ENCODE measurements around the gene PLCD3.
A peak's percentile ranks its signal among the peaks of the same experiment; 100 is the strongest.

The PLCD3 gene

DNA sequence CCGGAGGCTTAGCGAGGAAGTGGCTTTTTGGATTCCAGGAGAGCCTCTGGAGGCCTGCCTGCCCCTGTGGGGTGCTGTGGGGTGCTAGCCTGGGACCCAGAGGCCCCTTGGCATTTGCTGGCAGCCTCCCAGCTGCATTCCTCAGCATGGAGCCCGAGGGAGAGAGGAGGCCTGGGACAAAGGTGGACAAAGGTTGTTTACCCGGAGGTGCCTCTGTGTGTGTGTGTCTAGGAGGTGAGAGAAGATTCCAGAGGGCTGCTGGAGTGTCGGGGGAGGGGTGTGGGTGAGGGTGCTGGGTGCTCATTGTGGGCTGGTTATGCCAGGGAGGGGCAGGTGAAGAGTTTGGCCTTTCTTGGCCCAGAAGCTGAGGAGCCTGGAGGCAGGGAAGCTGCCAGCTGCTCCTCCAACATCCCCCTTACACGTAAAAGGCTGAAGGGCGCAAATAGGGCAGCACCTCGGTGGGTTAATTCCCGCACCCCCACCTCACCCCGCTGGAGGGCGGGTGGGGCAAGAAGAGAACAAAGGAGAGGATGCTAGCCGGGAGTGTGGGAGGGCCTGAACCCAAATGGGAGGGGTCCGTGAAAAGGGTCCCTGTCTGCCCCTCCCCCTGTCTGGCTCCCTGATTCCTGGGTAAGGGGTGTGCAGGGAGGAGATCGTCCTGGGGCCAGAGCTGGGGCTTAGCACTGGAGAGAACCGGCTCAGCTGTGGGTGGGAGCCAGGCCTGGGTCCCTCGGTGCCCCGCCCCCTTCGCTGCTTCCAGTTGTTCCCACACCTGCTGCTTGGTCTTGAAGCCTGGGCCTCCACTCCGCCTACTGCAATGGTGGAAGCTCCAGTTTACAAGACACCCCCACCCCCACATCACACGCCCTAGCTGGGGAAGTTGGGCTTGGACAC, 39.3 kb upstream of the PLCD3 start:
- peaks cover 49% of the 10 kb centered on the region for H3K4me1 Mint-ChIP-seq
- no peak for TF ChIP-seq CTCF (IDR thresholded peaks at IDR 0.05; ENCODE audit: unreplicated experiment in 3 of 3)
- H3K36me3 Mint-ChIP-seq (ENCODE audit: low read depth) = peaks cover 19% of the 10 kb centered on the region
- no peaks in the 10 kb centered on the region for H3K9me3 Mint-ChIP-seq
- peak overlapping the region; percentile 50 to 71 (median 61) for H3K4me3 Mint-ChIP-seq
- peak overlapping the region; percentile 99 for H3K27ac Mint-ChIP-seq
- H3K27me3 Mint-ChIP-seq (ENCODE audit: low read depth) = no peaks in the 10 kb centered on the region

- Mint-ChIP-seq H3K4me1 (peaks cover 48% of the 10 kb centered on the region), H3K27ac (peak overlapping the region; percentile 99), H3K27me3 (ENCODE audit: low read depth) (no peaks in the 10 kb centered on the region), H3K4me3 (peak overlapping the region in 2 of 3 experiments; percentile 42 to 61), H3K36me3 (ENCODE audit: low read depth) (peaks cover 23% of the 10 kb centered on the region), H3K9me3 (no peaks in the 10 kb centered on the region)
- no peak for TF ChIP-seq CTCF (IDR thresholded peaks at IDR 0.05; ENCODE audit: unreplicated experiment in 3 of 3)
These were observed 38.6 kb upstream of the PLCD3 start for GRCh38 chr17:45170931-45171337.

DNA sequence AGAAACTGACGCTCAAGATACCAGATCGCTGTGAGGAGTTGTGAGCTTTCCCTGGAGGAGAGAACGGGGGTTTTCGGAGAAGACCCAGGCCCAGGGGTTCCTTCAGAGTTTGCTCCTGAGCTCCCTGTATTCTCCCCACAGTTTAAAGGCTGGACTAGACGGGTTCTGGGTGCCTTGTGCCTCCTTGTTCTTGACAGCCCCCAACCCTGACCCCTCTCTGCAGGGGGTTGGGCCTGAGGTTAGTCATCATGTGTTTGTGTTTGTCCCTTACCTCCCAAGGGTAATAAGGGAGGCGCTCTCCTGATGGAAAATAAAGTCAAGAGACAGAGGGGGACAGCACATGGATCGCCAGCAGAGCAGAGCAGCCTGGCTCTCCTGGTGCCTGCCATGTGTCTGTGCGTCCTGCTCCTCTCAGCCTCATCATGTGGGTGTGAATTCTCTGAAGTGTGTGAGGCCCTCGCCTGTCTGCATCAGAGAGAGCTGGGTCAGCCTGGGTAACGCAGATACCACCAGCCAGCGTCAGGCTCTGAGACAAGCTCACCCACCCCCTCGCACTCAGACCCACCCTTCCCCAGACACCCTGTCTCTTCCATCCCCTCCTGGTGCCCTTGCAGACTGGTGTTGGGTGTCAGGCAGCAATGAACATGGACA, 38.1 kb upstream of the PLCD3 start:
- Mint-ChIP-seq H3K4me1 (peaks cover 45% of the 10 kb centered on the region), H3K9me3 (no peaks in the 10 kb centered on the region), H3K4me3 (no peak overlapping the region), H3K27me3 (ENCODE audit: low read depth) (no peaks in the 10 kb centered on the region), H3K27ac (peak overlapping the region; percentile 99), H3K36me3 (ENCODE audit: low read depth) (peaks cover 24% of the 10 kb centered on the region)
- no peak for TF ChIP-seq CTCF (IDR thresholded peaks at IDR 0.05; ENCODE audit: unreplicated experiment in 3 of 3)

DNA sequence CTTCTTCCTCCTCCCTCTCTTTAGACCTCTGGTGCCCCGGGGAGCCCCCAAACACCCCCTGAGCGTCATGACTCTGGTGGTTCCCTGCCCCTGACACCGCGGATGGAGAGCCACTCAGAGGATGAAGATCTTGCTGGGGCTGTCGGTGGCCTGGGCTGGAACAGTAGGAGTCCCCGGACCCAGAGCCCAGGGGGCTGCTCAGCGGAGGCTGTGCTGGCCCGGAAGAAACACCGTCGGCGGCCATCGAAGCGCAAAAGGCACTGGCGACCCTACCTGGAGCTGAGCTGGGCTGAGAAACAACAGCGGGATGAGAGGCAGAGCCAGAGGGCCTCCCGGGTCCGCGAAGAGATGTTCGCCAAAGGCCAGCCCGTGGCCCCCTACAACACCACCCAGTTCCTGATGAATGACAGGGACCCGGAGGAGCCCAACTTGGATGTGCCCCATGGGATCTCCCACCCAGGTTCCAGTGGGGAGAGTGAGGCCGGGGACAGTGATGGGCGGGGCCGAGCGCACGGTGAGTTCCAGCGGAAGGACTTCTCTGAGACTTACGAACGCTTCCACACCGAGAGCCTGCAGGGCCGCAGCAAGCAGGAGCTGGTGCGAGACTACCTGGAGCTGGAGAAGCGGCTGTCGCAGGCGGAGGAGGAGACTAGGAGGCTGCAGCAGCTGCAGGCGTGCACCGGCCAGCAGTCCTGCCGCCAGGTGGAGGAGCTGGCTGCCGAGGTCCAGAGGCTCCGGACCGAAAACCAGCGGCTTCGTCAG, 36.9 kb upstream of the PLCD3 start:
- no peaks in the 10 kb centered on the region for H3K9me3 Mint-ChIP-seq
- no peak for TF ChIP-seq CTCF (IDR thresholded peaks at IDR 0.05; ENCODE audit: unreplicated experiment in 3 of 3)
- no peak overlapping the region for H3K4me3 Mint-ChIP-seq
- H3K27me3 Mint-ChIP-seq (ENCODE audit: low read depth) = no peaks in the 10 kb centered on the region
- H3K36me3 Mint-ChIP-seq (ENCODE audit: low read depth) = peaks cover 28% of the 10 kb centered on the region
- H3K4me1 Mint-ChIP-seq = peaks cover 51% of the 10 kb centered on the region
- H3K27ac Mint-ChIP-seq = peak overlapping the region; percentile 76 to 99 (median 86)

DNA sequence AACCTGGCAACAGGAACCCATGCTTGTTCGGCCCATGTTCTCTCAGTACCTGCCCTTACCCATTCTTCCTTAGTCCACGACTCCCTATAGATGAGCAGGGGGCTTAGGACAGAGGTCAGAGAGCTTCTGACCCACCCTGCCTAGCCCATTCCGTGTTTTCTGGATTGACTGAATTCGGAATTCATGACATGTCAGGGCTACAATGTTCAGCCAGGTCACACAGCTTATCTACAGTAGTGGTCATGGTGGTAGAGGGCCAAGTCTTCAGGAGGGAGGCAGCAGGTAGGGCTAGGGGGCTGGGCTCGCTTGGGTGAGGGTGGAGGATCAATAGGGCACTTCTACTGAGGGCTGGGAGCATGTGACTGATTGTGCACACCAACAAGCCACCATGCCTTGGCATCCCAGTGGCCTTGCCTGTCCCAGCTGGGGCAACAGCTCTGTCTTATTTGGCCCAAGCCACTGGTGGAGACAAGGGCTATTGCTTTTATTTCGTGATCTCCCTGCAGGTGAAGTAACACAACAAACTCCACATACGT, 32.5 kb upstream of the PLCD3 start:
- Mint-ChIP-seq H3K27ac (peak overlapping the region; percentile 39 to 90 (median 87)), H3K4me3 (peak overlapping the region; percentile 48 to 53 (median 49)), H3K27me3 (ENCODE audit: low read depth) (no peaks in the 10 kb centered on the region), H3K9me3 (no peaks in the 10 kb centered on the region), H3K36me3 (ENCODE audit: low read depth) (peaks cover 18% of the 10 kb centered on the region), H3K4me1 (peaks cover 25% of the 10 kb centered on the region)
- no peak for TF ChIP-seq CTCF (IDR thresholded peaks at IDR 0.05; ENCODE audit: unreplicated experiment in 3 of 3)

Data from nephron (organoid).